HG02970 (cell line): Measurements from ENCODE around the gene GALNT15.

Experiments used
- ATAC-seq: cut with Tn5 transposase; IDR thresholded peaks from one replicate; pipeline ENCODE4 v1.9.1; 2021; ENCODE audit warnings: mild to moderate bottlenecking, moderate library complexity, moderate number of reproducible peaks; ENCODE audit not compliant: unreplicated experiment, low FRiP score

GALNT15 gene

DNA sequence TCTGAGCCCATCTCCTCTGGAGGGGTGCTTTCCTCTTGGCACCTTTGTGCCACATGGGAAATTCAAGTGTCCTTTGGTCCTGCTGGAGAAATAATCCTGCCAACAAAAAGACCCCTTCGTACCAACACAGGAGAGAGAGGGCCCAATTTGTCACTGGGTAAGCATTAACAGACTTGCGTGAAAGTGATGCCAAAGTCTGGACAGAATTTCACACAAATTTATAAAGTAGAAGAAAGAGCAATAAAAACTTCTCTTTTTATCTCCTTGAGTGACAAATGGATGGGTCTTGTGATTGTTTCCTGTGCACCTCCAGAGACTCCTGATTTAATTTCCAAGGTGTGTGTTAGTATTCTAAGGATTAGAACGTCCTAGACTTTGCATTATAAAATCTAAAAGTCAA is 75.4 kb downstream of the GALNT15 start:
- no peak for ATAC-seq

DNA sequence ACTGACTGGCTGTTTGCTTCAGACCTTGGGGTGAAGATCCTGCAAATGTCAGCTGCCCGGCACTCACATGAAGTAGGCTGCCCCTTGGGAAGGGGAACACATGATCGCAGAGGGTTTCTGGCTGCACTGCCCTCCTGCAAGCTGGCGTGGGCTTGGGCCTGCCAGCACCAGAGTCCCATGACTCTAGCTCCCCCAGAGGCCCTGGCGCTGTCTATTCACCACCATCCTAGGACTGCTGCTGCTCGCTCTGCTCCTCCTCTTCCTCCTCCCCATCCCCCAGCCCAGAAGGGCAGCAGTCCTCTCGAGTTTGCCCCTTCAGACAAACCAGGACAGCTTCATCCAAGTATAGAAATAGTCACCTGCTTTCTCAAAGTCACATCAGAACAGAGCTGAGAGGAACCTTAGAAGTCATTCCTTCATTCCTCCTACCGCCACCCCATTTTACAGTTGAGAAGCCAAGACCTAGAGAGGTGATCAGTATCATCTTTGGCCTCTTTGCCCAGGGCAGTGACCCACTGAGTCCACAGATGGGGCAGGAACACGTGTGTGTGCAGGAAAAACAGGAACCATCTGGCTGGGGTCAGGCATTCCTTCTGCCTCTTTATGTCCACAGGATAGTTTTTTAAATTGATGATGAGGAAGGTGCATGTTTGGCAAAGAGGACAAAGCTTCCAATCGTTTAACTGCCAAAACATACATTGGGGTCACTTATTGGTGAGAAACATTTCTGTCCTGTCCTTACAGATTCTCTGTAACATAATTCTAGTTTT is 77.0 kb downstream of the GALNT15 start:
- no peak for ATAC-seq

DNA sequence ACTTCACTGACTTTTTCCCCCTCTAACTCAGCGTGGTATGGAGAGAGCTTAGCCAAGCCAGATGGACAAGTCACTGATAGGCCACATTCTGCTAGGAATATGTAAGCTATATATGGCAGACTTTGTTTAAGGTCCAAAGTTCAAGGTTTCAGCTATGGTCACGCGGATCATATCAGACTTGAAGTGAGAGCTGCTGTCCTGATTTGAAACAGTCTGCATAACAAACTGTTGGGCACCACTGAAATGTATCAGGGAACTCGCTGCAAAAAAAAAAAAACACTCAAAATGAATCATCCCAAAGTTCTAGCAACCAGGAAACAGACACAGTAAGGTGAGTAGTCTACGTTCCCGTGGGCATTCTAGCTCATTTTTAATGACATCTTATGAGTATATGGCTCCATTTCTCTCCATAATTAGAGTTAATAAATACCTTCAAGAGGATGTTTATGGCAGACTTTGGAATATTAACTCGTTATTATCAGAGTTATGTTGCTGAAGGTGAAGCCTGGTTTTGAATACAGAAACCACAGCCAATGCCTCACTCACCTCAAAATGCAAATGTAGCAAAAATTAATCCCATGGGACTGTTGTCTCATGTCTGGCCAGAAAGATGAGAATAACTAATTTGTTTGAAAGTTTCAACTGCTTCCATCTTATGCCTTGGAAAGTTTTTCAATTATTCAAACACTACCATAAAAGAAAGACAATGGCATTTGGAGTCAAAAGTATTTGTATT is 77.9 kb downstream of the GALNT15 start:
- ATAC-seq, result no peak

DNA sequence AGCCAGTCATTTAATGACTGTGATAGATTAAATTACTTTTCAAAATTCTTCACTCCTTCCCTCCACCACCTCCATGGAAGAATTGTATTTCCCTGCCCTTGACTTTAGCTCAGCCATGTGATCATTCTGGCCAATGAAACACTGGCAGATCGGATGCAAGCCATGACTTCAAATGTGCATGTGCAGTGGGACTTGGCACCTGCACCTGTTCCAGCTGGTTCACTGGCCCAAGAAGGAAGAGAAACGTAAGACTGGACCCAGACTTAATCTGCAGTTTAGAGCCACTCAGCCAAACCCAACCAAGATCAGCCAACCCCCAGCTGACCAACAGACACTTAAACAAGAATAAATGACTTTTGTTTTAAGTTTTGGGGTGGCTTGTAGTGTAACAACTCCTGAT is 78.5 kb downstream of the GALNT15 start:
- no peak for ATAC-seq

DNA sequence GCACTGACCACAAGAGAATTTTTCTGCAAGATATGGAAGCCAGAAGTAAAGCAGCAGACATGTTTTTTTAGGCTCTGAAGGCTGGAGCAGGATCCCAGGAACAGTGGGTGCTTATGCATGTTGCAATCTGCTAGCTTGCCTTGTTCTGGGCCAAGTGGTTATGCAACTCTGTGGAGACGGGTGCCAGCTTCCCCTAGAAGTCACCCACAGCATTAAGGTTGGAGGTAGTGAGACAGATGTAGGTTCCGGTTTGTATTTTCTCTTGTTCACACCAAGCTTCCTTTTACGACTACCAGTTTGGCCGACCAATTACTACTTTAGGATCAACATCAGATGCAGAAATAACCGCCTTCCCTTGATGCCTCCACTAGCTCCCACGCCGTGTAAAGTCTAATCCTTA is 79.1 kb downstream of the GALNT15 start:
- no peak for ATAC-seq

DNA sequence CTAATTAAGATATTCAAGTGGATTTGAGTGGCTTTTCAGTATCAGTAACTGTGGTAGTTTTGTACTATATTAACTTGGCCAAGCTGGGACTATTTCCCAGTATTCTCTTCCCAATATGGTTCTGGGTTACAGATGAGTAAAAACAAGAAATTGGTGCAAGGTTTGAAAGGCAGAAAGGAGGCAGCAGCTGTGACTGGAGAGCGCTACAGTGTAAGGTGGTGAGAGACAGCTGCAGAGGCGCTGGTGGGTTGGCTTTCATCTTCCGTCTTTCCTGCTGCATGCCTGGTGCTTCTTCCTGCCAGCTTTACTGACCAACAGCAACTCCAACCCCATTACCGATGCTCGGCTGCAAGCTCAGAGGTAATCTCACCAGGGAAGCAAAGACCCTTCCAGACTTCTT is 80.4 kb downstream of the GALNT15 start:
- ATAC-seq, result no peak

DNA sequence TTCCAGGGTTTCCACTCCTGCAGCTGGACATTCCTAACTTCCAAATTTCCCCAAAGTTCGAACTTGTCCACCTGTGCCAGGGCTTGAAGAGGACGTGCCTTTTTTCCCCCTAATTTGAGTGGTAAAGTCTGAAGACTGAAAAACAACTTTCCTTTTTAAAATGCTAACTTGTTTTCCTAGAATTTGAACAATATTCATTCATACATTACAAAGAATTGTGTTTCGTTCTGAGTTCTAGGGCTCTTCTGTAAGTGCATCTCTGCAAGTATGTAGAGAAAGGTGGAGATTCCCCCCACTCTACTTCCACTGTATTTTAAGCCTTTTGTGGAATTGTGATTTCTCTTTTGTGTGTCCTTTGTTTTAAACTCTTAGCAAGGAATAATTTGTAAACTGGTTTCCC is 80.8 kb downstream of the GALNT15 start:
- no peak for ATAC-seq

DNA sequence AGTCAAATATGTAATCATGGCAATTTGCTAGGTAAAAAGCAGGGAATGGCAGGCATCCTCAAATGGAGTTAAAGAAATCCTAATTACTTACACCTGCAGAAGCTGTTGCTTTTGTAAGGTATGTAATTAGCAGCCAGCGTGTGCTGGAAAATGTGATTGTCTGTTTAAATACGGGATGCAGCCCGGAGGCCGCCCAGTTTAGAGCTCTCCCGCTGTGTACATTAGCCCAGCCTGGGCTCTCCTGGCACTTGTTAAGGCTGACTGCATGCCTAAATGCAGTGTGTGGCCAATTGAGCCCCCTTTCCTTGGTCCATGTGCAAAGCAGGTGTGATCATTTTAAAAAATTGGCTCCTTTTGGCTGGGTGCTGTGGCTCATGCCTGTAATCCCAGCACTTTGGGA is 81.2 kb downstream of the GALNT15 start:
- ATAC-seq, result no peak

DNA sequence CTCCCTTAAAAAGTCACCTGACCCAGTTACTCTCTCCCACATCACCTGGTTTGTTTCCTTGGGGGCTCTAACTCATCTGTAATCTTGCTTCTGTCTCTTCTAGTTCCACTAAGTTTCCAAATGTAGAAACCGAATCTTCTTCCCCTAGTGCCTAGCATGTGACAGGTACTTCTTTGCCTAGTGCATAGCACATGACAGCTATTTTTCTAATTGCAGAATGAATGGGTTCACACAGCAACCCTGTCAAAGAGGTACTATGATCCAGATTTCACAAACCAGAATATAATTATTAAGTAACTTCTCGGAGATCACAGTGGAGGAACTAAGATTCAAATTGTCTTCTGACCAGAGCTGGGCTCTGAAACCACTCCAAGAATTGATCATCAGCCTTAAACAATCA is 82.8 kb downstream of the GALNT15 start:
- ATAC-seq, result no peak

DNA sequence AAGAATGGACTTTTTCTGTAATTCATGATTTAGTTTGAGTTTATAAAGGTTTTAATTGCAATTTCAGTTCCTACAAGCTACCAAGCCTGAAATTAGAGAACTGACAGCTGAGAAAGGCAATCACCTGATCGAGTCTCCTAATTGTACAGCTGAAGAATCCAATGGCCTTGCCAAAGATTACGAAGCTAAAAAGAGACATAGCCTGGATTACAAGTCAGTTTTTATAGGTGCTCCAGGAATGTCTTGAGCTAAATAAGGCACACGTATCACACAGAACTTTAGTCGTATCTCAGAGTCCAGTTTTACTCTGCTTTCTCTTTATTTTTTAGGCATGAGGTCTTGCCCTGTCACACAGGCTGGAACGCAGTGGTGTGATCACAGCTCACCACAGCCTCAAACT is 83.7 kb downstream of the GALNT15 start:
- no peak for ATAC-seq

DNA sequence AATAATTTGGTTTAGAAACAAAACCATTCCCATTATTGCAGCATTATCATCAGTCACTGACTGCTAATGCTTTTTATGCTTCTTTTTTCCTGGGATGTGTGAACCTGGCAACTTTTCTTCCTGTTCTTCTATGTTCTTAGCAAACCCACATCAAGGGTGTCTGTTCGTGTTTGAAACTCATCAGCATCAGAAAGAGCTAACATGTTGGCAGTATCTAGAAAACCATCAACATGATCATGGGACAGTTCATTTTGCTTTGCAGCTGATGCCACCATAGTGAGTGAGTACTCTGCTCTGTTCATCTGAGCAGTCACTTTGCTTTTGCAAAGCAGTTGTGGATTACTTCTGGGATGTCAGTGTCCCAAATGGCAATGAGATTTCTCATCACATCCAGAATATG is 84.4 kb downstream of the GALNT15 start:
- no peak for ATAC-seq

DNA sequence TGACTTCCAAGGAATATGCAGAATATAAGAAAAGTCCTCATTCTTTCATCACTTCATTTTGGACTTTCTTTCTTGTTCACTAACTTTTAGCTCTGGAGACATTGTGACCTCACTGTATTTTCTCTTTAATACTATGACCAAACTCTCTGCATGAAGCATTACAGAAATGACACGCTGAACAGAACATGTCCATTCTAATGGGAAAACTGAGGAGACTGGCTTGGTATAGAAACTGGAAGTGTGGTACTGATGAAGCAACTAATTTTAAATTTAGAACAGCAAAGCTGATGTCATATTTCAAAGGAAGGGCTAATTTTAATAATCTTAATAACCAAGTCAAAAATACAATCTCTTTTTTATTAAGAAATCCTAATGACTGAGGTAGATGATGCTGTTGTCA is 85.6 kb downstream of the GALNT15 start:
- ATAC-seq, result no peak

DNA sequence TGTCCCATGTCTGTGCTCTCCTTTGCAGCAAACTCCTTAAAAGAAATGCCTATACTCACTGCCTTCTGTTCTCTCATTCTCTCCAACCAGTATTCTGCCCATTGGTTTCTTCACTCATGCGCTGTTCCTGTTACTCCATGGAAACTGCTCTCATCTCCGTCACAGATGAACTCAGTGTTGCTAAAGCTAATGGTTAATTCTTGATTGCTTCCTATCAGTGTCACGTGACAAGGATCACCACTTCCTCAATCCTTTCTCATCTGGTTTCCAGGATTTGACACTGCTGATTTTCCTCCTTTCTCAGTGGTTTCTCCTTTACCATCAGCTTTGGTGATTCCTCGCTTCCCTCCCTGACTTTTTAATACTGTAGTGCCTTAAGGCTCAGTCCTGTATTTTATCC is 87.7 kb downstream of the GALNT15 start:
- no peak for ATAC-seq

DNA sequence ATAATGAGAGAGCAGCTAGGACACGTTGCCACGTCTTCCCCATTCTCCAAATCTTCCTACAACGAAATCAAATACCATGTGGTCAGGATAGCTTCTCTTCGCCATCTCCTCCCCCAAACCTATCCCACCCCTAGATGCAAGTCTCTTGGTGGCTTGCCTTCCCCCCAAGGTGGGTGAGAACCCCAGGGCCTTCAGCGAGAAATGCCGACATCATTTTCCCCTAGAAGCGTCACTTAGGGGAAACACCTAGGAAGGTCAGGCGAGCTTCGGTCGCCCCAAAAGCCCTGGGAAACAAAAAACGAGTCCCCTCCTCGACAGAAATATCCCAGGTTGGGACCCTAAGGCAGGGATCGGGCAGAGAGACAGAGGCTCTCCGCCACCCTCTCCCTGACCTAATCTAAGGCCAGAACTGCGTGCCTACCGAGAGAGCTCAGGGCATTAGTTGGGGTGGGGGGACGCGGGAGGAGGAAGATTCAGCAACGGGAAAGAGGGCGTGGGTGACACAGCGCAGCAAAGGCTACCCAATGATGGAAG is 89.8 kb downstream of the GALNT15 start:
- ATAC-seq, result no peak

DNA sequence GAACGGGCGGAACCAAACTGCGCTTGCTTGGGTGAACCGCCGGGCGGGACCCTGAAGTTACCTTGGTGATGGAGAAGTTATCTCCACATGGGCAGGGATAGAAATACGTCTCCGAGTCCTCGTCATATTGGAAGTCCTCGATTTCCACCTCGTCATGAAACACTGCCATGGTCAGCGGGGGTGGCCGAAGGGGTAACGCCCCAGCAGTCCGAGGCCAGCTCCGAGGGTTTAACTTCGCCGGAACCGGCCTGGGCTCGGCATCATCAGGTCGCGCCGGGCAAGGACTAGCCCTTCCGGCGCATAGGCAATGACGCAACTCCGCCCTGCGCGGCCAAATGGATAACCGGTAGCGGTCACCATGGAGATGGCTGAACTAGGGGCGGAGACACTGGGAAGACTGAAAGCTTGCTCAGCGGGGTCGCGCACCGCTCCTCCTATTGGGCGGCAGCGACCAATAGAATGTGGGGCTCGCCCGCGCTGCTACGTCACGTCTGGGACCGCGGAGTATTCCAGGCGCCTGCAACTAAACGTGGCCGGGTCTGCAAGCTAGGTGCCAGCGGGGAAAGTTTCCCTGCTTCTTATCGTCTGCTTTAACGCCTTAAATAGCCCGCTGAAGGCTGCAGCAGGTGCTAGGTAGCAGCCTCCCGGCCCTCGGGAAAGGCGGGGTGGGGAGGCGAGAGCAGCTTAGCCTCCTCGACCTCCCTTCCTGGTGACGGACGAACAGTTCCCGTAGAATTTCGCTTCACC is 90.4 kb downstream of the GALNT15 start, which contains the start of the genes DPH3 and OXNAD1:
Gene DPH3 (minus strand): TSS at position 236 of the 747 bp plus-strand sequence. CDS start 67 bp downstream, at position 169.
Gene OXNAD1 (plus strand): TSS at position 505 of the 747 bp plus-strand sequence. CDS start 5,741 bp downstream, outside the sequence.
- peak; percentile 99 for ATAC-seq

DNA sequence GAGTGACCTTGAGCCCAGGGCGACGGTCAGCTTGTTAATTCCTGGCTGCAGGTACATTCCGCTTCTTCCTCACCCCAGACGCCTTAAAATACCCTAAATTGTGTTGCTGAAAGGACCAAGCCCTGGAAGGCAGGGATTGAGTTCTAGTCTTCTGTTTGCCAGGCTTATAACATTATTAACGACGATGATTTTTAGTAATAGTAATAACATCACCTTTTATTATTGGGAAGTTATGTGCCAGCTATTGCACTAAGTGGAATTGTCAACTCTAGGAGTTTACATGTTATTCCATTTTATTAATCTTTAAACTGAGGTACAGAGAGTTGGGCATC is 90.9 kb downstream of the GALNT15 start:
- ATAC-seq, result no peak

DNA sequence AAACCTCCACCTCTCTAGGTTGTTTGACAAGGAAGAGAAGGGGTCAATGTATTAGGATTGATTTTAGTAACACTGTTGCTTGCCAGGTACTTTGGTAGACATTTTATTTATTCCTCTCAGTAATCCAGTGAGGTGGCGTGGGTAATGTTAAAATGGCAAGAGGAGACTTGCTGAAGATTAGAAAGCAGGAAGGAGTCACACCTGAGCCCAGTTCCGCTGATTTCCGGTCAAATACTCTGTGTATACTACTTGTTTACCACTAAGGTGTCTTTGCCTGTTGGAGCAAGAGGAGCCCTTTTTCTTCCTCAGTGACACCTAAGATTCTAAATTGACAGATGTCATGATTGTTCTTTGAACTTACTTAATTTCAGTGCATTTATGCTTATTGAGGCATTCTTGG is 92.2 kb downstream of the GALNT15 start:
- ATAC-seq, result no peak

DNA sequence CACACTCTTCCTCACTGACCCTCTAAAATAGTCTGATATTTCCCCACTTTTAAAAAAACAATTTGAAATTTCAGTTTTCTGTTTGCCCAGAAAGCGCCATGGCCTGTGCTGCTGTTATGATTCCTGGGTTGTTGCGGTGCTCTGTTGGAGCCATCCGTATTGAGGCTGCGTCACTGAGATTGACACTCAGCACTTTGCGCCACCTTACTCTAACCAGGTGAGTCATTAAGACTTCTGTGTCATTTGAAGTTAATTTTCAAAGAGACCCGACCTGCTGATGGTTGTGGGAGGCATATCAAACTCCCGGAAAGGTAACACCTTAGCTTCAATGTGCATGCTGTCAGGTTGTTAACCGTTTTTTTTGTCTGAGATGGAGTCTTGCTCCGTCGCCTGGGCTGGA is 96.4 kb downstream of the GALNT15 start:
- ATAC-seq, result no peak

DNA sequence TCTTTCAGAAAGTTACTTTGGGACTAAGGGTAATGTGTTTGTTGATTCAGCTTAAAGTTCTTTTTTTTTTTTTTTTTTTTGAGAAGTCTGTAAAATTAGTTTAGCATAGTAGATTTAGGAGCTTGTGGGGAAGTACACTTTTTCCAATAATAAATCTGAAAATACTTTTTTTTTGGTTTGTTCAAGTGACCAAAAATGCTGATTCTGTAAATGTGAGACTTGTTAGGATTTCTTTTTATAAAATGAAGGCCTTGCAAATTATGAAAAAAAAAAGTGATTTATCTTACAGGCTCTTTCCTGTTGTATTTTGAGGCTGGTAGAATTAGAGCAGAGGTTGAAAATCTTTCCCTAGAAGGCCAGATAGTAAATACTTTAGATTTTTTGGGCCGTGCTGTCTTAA is 98.1 kb downstream of the GALNT15 start:
- no peak for ATAC-seq

DNA sequence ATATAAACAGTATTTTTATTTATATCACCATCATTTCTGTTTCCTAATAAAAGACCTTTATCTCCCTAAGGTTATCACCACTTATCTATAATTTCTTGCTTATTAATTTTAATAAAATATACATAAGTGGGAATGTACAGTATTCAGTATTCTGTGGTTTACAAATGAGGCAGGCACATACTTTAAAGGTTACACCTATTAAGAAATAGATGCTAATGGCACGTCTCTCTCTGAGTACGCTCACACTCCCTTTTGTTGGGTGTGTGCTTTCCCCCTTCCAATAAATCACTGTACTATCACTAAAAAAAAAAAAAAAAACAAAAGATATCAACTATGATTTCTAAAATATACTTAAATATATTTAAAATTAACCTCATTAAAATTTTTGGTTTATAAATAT is 99.4 kb downstream of the GALNT15 start:
- ATAC-seq, result no peak

DNA sequence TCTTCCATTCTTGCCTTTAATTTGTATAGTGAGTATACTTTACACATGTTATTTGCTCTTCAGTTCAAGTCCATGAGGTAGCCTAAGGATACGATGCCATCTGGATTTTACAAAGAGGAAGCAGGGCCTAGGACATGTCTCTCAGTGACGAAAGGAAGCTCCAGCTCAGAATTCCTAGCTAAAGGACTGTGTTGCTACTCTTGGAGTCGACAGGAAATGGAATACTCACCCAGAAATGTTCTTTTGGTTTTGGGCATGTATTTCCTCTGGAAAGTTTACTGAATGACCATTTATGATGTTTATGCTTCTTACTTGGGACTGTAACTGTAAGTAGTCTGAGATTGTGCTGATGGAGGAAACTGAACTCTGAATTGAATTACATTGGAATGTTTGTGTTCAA is 103.0 kb downstream of the GALNT15 start:
- no peak for ATAC-seq
